Stimulated activated CD8-positive, alpha-beta memory T cell treated with anti-CD3 and anti-CD28 coated beads, Interleukin-12 subunit alpha, Interleukin-12 subunit beta, amount 100 ng/mL, for 1 hour (primary cell): Measurements from ENCODE around the gene ZBBX.
A peak's percentile ranks its signal among the peaks of the same experiment; 100 is the strongest.
"Not testable (repeated sequence)": the region's sequence is repeated elsewhere in the genome, so short reads cannot be mapped to it uniquely, and the experiment has no call there.

ENCODE experiments used
- DNase-seq: peaks from one replicate; pipeline ENCODE4 v3.0.0-alpha.2; 2020; ENCODE audit warnings: low read depth

ZBBX gene, protein sequence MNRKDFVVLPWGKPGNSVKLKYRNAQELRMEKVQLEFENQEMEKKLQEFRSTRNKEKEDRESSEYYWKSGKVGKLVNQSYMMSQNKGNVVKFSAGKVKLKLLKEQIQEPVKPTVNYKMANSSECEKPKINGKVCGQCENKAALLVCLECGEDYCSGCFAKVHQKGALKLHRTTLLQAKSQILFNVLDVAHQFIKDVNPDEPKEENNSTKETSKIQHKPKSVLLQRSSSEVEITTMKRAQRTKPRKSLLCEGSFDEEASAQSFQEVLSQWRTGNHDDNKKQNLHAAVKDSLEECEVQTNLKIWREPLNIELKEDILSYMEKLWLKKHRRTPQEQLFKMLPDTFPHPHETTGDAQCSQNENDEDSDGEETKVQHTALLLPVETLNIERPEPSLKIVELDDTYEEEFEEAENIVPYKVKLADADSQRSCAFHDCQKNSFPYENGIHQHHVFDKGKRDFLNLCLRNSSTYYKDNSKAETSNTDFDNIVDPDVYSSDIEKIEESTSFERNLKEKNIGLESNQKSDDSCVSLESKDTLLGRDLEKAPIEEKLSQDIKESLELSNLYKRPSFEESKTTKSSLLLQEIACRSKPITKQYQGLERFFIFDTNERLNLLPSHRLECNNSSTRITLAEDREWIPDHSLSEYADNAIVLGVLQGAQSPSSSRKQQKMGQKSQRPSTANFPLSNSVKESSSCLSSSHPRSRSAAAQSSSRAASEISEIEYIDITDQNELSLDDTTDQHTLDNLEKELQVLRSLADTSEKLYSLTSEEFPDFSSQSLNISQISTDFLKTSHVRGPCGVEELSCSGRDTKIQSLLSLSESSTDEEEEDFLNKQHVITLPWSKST

DNA sequence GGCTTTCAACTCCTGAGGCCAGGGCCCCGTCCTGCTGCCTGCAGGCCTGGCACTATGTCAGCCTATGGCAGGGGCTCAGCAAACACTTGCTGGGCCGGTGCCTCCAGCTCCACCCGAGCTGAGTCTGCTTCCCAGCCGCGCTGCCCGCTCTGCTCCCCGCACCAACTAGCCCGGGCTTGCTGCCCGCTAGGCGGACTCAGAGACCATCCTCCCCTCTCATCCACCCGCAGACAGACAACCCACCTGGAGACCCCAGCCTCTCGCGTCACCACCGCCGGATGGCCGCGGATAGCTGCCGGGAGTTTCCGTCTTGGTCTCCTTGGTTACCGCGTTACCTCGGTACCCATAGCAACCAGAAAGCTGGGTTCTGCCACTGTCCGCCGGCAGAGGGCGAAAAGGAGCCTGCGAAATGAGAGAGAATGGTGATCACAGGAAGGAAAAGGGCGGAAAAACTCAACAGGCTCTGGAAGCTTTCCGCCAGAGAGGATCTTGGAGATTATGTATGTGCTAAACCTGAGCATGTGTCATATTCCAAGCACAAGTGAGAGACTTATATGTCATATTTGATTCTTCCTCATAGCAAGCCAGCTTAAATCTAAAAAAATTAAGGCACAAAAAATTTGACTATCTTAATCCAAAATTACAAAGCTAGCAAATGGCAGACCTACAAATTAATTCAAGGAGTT lies at the start of gene ZBBX:
TSS of gene ZBBX (minus strand) at position 294 of the 686 bp plus-strand sequence. CDS start 7,396 bp downstream, outside the sequence.
- DNase-seq, result peak; percentile 64

DNA sequence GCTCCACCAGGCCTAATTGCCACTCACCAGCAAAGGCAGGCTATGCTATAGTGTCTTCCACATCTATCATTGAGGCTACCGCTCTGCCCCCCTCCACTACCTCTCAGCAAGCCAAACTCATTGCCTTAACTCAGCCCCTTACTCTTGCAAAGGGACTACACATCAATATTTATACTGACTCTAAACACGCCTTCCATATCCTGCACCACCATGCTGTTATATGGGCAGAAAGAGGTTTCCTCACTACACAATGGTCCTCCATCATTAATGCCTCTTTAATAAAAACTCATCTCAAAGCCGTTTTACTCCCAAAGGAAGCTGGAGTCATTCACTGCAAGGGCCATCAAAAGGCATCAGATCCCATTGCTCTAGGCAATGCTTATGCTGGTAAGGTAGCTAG lies 46.9 kb upstream of the ZBBX start:
- not testable (repeated sequence) for DNase-seq

DNA sequence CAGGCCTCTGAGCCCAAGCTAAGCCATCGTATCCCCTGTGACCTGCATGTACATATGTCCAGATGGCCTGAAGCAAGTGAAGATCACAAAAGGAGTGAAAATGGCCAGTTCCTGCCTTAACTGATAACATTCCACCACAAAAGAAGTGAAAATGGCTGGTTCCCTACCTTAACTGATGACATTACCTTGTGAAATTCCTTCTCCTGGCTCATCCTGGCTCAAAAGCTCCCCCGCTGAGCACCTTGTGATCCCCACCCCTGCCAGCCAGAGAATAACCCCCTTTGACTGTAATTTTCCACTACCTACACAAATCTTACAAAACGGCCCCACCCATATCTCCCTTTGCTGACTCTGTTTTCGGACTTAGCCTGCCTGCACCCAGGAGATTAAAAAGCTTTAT lies 42.3 kb upstream of the ZBBX start:
- DNase-seq, result not testable (repeated sequence)

DNA sequence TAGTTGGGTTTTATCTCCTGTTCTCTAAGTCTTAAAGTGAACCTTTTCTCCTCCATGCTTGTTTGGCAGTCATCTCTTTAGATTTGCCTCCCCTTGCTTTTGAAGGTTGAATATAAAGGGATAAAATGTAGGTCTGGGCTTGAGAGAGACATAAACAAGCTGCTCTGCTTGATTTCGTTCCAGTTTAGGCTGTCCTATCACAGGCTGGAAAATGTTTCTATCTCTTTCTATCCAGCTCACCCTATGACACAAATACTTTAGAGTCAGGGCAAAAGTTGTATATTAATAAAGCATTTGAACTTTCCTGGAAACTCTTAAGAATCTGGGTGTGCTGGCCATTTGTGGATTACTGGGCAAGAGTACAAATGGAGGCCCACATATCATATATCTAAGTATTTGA lies 29.5 kb upstream of the ZBBX start:
- DNase-seq, result no peak

DNA sequence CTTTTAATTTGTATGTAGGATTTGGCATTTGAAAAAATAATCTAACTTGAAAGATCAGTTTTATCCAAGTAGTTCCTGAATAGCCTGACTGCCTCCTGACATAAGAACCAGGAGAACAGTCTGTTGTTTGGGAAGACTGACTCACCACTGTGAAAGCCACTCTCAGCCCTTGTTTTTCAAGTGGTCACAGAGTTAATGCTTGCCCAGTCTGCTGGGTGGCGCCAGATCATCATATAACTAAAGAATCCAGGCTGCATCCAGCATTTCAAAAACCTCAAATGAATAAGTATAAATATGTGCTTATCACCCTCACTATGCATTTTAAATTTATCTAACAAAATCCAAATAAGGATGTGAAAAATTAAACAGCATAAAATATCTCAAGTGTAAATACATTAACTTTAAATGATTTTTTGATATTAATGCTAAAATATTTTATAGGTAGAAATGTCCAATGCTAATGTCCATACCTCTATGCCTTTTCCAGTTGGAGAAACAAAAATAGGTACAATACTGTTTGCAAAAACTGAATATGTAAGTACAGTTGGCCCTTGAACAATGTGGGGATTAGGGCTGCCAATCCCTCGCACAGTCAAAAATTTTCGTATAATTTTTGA lies 26.9 kb upstream of the ZBBX start:
- no peak for DNase-seq

DNA sequence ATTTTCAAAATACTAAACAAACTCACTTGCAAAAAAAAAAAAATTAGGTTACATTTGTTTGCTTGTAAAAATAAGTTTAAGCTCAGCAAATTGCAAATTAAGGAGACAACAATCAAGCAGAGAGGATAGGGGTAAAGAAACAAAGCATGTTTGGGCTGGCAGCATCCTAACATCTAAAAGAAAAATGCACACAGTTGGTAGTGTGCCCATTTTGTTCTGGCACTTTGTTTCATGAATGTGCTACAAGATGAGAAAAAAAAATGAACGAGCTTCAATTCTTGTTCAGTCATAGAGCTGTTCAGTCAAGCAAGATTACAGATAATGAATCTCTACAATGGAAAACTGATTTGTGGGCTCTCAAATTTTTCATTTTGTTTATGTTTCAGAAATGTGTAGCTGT lies 17.7 kb upstream of the ZBBX start:
- DNase-seq, result no peak

DNA sequence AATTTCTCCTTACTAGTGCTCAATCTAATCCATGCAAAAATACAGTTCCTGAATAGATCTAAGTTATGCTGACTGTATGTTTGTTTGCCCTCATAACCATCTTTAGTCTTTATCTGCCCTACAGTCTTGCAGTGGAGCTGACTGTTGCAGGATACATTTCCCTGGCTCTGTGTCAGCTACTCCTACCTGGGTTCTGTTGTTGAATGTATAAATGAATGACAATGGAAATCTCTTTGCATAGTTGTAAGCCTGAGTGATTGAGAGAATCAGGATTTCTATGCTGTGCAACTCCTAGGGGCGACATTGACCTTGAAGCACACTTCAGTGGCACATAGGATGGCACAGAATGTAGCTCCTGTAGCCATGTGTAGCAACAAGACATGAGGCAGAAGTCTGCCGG lies 16.0 kb upstream of the ZBBX start:
- DNase-seq, result no peak

DNA sequence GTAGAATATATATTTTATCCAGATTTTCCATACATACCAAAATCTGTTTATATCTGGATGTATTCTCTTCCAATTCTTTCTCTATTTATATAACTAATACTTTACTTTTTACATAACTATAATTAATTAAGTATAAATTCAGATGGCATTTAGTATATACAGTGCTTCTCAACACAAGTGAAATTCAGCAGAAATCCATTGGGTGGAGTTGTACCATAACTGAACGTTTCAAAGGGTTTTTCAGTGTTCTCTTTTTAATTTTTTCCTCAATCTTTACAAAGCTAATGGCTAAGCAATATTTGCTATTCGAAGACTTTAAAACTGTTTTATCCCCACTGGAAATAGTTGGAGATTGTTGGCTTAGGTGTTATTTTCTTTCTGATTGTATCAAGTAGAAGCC lies 13.9 kb upstream of the ZBBX start:
- DNase-seq, result no peak

DNA sequence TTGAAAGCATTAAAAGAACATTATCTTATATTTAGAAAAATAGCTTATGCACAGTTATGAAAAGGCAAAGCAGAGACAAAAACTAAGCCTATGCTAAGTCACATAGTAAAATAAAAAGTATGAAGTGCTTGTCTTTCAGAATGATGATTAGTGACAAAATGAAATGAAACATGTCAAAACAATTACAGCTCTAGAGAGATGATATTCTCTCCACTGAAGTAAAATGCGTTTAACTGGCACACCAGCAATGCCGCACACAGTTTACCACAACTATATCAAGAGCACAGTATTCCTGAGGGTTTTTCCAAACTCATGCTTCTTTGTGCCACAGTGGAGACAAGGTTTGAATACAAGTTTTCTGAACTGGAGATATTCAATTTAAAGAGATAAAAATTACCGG lies 2.1 kb upstream of the ZBBX start:
- no peak for DNase-seq

DNA sequence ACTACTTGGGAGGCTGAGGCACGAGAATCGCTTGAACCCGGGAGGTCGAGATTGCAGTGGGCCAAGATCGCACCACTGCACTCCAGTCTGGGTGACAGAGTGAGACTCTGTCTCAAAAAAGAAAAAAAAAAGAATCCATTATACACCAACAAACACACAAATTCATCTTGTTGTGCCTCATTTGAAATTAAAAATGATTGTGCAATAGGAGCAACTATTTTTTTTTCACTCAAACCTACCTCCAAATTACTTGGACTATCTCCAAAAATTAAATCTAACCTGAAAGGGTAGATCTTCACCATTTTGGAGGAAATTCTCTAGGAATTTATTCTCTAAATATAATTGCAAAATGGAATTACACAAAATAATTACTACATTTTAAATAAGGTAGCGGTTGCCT lies 4.6 kb downstream of the ZBBX start:
- no peak for DNase-seq

DNA sequence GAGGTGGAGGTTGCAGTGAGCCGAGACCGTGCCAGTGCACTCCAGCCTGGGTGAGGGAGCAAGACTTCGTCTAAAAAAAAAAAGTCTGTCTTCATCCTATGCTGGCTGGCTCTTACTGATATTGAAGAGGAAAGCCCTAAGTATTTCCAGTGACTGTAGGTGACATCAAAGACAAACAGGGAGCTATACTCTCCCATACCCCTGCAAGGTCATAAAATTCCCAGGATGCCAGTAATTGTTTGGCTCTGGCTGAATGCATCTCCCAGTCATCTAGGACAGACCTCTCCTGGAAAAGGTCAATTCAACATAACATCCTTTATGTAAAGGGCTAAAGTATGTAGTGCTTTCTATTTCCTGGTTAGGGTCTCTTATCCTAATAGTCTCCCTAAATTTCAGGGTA lies 8.0 kb downstream of the ZBBX start:
- no peak for DNase-seq

DNA sequence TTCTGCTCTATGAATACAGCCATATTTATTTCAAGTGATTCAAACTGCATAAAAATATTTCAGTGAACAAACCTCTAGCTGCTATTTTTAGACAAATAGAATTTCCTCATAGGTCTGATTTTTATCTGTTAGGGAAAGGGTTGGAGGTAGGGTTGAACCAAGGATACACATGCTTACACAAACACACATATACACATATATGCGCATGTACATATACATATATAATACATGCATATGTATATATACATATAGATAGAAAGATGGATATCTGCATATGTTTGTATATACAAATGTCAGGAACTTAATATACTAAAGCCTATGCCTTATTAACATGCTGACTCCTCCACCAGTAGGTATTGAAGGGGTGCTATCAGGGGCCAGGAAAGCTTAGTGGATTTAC lies 18.1 kb downstream of the ZBBX start:
- DNase-seq, result no peak

DNA sequence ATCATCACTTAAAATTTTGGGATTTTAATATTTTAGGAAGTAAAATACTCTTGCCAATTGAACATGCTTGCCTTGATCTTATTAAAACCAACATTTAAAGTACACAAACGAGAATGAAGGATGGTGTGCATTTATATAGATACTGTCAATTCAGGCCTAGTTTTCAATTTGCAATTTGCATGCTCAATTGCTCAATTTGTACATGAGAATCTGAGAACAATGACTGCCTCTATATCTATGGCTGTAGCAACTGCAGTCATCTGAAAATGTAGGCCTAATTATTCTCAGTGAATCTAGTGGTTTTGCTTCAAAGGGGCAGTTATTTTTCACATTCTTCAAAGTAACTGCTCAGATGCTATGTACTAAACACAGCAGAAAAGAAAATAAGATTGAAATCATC lies 18.8 kb downstream of the ZBBX start:
- DNase-seq, result no peak

DNA sequence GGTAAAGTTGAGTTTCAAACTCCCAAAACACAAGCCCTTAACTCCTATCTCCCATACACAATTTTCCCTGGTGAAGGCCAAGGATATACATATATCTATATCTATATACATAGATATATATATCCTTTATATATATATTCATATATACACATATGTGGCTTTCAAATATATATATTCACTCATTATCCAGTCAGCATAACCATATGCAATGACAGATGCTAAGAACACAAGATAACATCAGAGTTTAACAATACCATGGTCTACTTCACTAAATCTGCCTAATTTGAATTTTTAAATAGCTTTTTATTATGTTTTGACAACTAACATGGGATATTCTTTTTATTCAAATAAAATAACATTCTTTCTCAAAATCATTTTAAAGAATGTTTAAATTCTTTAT lies 24.7 kb downstream of the ZBBX start:
- no peak for DNase-seq

DNA sequence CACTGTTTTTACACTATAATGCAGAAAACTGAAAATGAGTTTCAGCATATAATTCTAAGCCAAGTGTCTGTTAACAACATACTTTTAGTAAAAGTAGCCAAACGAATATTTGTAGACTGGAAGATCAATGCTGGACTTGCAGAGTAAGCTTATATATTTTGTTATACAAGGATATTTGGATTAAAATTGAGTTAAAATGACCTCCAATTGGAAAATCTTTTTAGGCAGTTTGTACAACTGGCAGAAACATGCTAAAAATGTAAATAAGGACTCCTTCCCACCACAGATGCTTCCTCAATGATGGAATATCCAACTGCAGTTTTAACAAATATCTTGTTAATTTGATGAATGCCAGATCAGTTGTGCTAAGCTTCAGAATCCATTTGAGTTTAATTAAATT lies 25.3 kb downstream of the ZBBX start:
- no peak for DNase-seq

DNA sequence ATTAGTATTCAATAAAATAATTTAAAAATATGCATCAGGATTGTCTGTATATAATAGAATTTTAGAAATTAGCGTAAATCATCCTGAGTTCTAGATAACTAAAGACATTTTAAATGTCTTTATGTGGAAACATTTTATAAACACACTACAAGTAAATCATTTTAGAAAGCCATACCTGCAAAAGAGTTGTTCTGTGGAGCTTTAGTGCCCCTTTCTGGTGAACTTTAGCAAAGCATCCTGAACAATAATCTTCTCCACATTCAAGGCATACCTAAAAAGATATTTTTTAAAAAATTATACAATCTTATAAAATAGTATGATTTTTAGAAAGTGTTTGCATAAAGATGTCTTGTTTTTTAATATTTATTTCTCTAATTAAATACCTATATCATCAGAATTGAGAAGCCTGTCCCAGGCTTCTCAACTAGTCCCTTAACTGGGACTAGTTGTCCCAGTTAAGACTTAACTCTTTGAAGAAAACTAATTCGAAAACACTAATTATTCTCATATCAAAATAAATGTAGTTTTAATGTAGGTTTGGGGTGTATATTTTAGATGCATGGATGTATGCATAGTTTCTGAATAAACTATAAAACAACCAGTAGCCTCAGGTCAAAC lies 29.7 kb downstream of the ZBBX start:
- DNase-seq, result no peak

DNA sequence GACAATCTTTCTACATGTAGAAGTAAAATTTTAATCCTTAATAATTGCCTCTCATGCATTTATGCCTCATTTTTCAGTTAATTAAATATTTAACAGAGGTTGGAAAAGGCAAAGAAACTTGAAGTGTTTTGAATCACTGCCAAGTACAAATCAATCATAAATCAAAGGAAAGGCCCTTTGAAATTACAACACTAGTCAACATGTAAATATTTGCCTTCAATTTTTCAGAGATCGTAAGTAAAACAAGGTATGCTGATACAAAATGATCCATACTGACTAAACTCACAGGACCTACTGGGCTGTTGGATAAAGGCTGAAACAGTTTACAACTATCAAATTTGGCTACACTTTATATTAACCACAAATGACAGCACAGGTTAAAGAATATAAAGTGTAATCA lies 33.9 kb downstream of the ZBBX start:
- no peak for DNase-seq

DNA sequence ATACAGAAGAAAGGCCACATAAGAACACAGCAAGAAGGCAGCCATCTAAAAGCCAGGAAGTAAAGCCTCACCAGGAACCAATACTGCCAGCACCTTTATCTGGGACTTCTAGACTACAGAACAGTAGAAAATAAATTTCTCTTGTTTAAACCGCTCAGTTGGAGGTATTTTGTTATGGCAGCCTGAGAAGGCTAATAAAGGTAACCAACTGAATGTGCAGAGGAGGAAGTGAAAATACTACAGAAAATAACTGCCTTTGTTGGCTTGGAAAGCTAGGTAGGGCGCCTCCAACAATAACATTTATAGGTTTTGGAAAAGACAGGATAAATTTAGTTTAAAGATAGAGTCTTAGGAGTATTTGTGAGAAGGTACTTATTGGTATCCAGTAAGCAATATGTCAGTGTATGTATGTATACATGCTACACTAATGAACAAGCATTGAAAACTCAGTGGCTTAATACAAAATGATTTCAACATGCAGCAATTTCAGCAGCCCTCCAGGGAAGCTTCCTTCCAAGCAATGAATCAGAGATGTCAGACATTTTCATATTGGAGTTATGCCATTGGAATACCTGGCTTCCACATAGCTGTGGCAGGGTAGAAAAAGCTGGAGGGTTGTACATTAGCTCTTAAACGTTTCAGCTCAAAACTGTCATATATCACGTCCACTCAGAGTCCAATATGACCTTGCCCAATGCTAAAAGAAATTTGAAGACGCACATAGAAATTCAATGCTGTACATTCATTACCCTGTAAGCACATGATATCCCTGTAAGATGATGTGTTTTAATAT lies 48.9 kb downstream of the ZBBX start:
- no peak for DNase-seq

DNA sequence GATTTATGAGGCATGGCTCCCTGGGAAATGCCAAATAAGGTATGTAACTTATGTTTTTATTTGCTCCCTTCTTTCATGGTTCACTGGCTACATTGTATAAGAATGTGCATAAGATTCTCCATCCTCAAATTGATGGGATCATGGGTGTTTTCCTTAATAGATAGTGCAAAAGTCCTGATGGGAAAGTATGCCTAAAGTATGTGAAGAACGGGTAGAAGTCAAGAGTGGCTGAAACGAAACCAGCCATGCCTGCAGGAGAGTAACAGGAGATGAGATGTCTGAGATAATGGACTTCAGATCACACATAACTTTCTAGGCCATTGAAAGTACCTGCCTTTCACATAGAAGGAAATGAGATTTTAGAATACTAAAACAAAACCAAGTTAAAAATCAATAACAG lies 56.5 kb downstream of the ZBBX start:
- DNase-seq, result no peak

DNA sequence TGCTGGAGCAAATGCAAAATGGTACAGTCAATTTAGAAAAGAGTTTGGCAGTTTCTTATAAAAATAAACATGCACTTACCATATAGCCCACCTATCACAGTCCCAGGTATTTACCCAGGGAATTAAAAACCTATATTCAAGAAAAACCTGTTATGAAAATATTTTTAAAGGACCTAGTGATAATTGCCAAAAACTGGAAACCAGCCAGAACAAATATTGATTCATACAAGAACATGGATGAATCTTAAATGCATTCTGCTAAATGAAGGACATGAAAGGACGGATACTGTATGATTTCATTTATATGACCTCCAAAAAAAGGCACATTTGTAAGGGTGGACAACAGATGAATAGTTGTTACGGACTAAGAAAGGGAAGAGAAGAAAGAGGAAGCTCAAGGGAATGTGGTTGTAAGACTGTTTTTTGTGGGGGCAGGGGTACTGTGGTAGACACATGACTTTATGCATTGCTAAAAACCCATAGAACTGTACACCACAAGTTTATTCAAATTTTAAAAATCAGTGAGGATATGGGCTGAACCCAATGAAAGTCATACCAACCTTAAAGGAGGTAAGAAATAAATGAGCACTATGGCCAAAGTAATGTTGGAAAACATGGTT lies 61.0 kb downstream of the ZBBX start:
- no peak for DNase-seq

DNA sequence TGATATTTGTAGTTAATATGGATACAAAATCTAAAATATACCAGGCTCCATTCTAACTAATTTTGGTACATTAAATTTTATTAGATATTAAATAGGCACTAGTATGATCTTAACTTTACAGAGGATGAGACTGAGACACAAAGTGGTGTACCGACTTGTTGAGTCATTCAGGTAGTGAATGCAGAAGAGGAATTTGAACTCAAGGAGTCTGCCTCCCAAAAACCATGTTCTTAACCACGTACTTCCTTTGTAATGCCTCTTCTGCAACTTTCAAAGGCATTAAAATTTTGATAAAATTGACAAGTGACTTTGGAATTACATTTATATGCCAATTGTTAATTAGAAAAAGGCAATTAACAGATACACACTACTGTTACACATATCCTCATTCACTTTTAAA lies 61.8 kb downstream of the ZBBX start:
- no peak for DNase-seq
